ENCODE data around the gene ROPN1.

DNA sequence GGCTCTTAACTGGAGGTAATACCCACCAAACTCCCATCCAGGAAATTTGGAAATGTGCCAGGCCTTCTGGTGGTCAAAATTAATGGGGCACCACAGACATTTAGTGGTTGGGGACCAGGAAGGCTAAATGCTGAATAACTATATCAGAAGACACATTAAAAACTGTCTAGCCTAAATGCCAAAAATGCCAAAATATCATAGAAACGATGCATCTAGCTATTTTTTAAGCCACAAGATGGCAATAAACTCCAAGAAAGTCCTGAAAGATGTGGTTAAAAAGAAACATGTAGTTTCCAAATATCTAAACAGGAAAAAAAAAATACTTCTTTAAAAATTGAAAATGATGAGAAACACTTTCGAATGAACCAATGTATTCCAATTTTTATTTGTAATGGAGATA is 50.8 kb downstream of the ROPN1 start:
- TF ChIP-seq SUPT20H (IDR thresholded peaks at IDR 0.05; ENCODE audit: borderline replicate concordance, control insufficient read depth, low read depth, low read length) (no peak), STAT1 (conservative IDR thresholded peaks at IDR 0.05) (no peak), USF1 (IDR thresholded peaks at IDR 0.05; ENCODE audit: borderline replicate concordance, extremely low read length, insufficient read depth, low read depth, low read length) (no peak), POLR2AphosphoS5 (IDR thresholded peaks at IDR 0.05; ENCODE audit: low read length) (no peak), PRDM15 (CRISPR knock-in tag; IDR thresholded peaks at IDR 0.05) (no peak), YBX1 (IDR thresholded peaks at IDR 0.05) (no peak), RFX5 (IDR thresholded peaks at IDR 0.05; ENCODE audit: low read depth, low read length) (no peak), POLR2A (IDR thresholded peaks at IDR 0.05; ENCODE audit: low read depth, low read length) (no peak), ATF7 (IDR thresholded peaks at IDR 0.05; ENCODE audit: low read depth) (no peak), BRCA1 (IDR thresholded peaks at IDR 0.05; ENCODE audit: low read depth, low read length) (no peak)
- TF ChIP-seq, protein P1, sequence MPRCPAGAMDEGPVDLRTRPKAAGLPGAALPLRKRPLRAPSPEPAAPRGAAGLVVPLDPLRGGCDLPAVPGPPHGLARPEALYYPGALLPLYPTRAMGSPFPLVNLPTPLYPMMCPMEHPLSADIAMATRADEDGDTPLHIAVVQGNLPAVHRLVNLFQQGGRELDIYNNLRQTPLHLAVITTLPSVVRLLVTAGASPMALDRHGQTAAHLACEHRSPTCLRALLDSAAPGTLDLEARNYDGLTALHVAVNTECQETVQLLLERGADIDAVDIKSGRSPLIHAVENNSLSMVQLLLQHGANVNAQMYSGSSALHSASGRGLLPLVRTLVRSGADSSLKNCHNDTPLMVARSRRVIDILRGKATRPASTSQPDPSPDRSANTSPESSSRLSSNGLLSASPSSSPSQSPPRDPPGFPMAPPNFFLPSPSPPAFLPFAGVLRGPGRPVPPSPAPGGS (IDR thresholded peaks at IDR 0.05; ENCODE audit: borderline replicate concordance, insufficient read depth, low read depth, low read length, poor library complexity, severe bottlenecking), result no peak
- TF ChIP-seq, protein P2, sequence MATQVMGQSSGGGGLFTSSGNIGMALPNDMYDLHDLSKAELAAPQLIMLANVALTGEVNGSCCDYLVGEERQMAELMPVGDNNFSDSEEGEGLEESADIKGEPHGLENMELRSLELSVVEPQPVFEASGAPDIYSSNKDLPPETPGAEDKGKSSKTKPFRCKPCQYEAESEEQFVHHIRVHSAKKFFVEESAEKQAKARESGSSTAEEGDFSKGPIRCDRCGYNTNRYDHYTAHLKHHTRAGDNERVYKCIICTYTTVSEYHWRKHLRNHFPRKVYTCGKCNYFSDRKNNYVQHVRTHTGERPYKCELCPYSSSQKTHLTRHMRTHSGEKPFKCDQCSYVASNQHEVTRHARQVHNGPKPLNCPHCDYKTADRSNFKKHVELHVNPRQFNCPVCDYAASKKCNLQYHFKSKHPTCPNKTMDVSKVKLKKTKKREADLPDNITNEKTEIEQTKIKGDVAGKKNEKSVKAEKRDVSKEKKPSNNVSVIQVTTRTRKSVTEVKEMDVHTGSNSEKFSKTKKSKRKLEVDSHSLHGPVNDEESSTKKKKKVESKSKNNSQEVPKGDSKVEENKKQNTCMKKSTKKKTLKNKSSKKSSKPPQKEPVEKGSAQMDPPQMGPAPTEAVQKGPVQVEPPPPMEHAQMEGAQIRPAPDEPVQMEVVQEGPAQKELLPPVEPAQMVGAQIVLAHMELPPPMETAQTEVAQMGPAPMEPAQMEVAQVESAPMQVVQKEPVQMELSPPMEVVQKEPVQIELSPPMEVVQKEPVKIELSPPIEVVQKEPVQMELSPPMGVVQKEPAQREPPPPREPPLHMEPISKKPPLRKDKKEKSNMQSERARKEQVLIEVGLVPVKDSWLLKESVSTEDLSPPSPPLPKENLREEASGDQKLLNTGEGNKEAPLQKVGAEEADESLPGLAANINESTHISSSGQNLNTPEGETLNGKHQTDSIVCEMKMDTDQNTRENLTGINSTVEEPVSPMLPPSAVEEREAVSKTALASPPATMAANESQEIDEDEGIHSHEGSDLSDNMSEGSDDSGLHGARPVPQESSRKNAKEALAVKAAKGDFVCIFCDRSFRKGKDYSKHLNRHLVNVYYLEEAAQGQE (IDR thresholded peaks at IDR 0.05; ENCODE audit: low read depth, low read length), result no peak
